MCF 10A (cell line): ENCODE data around the gene CEP135. TPM values are rescaled to one million over a fixed set of nuclear protein-coding genes. Genes with fewer than 3 reads are reported as not detected.
A peak's percentile ranks its signal among the peaks of the same experiment; 100 is the strongest.

Experiments used
- BruUV-seq: library from RNA; stranded (reverse); fragments of 400-500 nt; replicated peaks from 2 replicates; lab custom pipeline; 2021; lab: Mats Ljungman, UMichigan
- CTCF ChIA-PET: fragments of 300-600 bp; sonication (Branson Sonifier 250); formaldehyde crosslinking; extraction: SDS; loops from one replicate; lab custom pipeline; 2021; ENCODE audit warnings: antibody characterized with exemption, inconsistent platforms; lab: Yijun Ruan, JAX
- POLR2A ChIA-PET: fragments of 300-600, 350-650 bp; sonication (Branson Sonifier 250); formaldehyde crosslinking; extraction: SDS; loops from one replicate; lab custom pipeline; 2020; ENCODE audit warnings: antibody characterized with exemption, inconsistent platforms; lab: Yijun Ruan, JAX
- DNase-seq: peaks from one replicate; pipeline ENCODE4 v3.0.0-alpha.2; 2018; ENCODE audit not compliant: unreplicated experiment
- H3K27ac Mint-ChIP-seq: one replicate; pipeline ENCODE4 v1.8.0; 2022; ENCODE audit warnings: mild to moderate bottlenecking, low read depth, mixed read lengths; ENCODE audit not compliant: unreplicated experiment
- H3K27me3 Mint-ChIP-seq: one replicate; pipeline ENCODE4 v1.8.0; 2022; ENCODE audit warnings: mixed read lengths; ENCODE audit not compliant: insufficient read depth, unreplicated experiment
- H3K36me3 Mint-ChIP-seq: one replicate; pipeline ENCODE4 v1.8.0; 2022; ENCODE audit warnings: mild to moderate bottlenecking, moderate library complexity, mixed read lengths; ENCODE audit not compliant: insufficient read depth, unreplicated experiment
- H3K4me1 Mint-ChIP-seq: one replicate; pipeline ENCODE4 v1.8.0; 2022; ENCODE audit warnings: mixed read lengths; ENCODE audit not compliant: insufficient read depth, unreplicated experiment
- H3K4me3 Mint-ChIP-seq: one replicate; pipeline ENCODE4 v1.8.0; 2022; ENCODE audit warnings: mild to moderate bottlenecking, moderate library complexity, mixed read lengths; ENCODE audit not compliant: unreplicated experiment
- H3K9me3 Mint-ChIP-seq: one replicate; pipeline ENCODE4 v1.8.0; 2022; ENCODE audit warnings: mixed read lengths; ENCODE audit not compliant: unreplicated experiment
- CTCF ChIP-seq: fragments of 200-600 bp; IDR thresholded peaks from one replicate; pipeline ENCODE4 v1.8.0; 2022; ENCODE audit warnings: antibody characterized with exemption, mild to moderate bottlenecking; ENCODE audit not compliant: unreplicated experiment
- intact Hi-C: fragments of 100-400 bp; cut with micrococcal nuclease; formaldehyde crosslinking; loops from 2 replicates; pipeline ENCODE4 v1.14.1; 2022
- total RNA-seq: library from RNA; stranded (reverse); gene quantifications from 2 replicates; pipeline ENCODE4 v1.2.3, GENCODE V29; 2022

The CEP135 gene
- total RNA-seq, 1 experiment from 2014 or later: 12.4 TPM

GRCh38 chr4:55947912-55948725, 626 bp upstream of the CEP135 start:
- DNase-seq: peak; percentile 90
- BruUV-seq: no TSS peak
- Mint-ChIP-seq H3K4me3 (peak overlapping the region; percentile 91), H3K27ac (peak overlapping the region; percentile 97), H3K27me3 (no peaks in the 10 kb centered on the region), H3K36me3 (peaks cover 5% of the 10 kb centered on the region), H3K9me3 (no peaks in the 10 kb centered on the region), H3K4me1 (peaks cover 23% of the 10 kb centered on the region)
- no peak for TF ChIP-seq CTCF
- ChIA-PET POLR2A (interaction anchor here (0.6 to 2.9 kb wide), 28 partner anchors 10 to 881 kb away, joined by 3 to 28 read pairs (median 5); partner anchors contain the start of genes AASDH, EXOC1, PAICS and PPAT), CTCF (interaction anchor here (0.5 to 2.6 kb wide), 24 partner anchors 8 to 520 kb away, joined by 3 to 14 read pairs (median 4); partner anchors contain the start of gene AASDH)
- intact Hi-C loops: loop anchor here (1.0 to 5.0 kb wide), 3 partner anchors 101 to 519 kb away; partner anchors contain the start of gene SRP72

- BruUV-seq: TSS peak; percentile 44
- ChIA-PET CTCF (interaction anchor here (0.6 to 2.6 kb wide), 23 partner anchors 9 to 887 kb away, joined by 3 to 14 read pairs (median 4); partner anchors contain the start of gene AASDH), POLR2A (interaction anchor here (0.6 to 2.9 kb wide), 20 partner anchors 10 to 519 kb away, joined by 3 to 28 read pairs (median 6); partner anchors contain the start of genes AASDH, PAICS and PPAT)
- Mint-ChIP-seq H3K27ac (peak overlapping the region; percentile 97), H3K4me3 (peak overlapping the region; percentile 91), H3K27me3 (no peaks in the 10 kb centered on the region), H3K9me3 (no peaks in the 10 kb centered on the region), H3K4me1 (peaks cover 23% of the 10 kb centered on the region), H3K36me3 (peaks cover 16% of the 10 kb centered on the region)
- DNase-seq: no peak
- no peak for TF ChIP-seq CTCF
- intact Hi-C loops: loop anchor here (5.0 kb wide), 1 partner anchor 518 kb away; the partner anchor contains the start of gene SRP72
Measured at GRCh38 chr4:55949482-55949802, 697 bp downstream of the CEP135 start.

- no peaks in the 10 kb centered on the region for H3K9me3 Mint-ChIP-seq
- intact Hi-C loops: no loop called here
- H3K4me1 Mint-ChIP-seq: peaks cover 23% of the 10 kb centered on the region
- H3K36me3 Mint-ChIP-seq: peaks cover 27% of the 10 kb centered on the region
- H3K27me3 Mint-ChIP-seq: no peaks in the 10 kb centered on the region
- peak overlapping the region; percentile 91 for H3K4me3 Mint-ChIP-seq
- DNase-seq: no peak
- peak overlapping the region; percentile 97 for H3K27ac Mint-ChIP-seq
- CTCF ChIA-PET: interaction anchor here (1.0 kb wide), 1 partner anchor 57 kb away, joined by 3 read pairs; no protein-coding TSS in a partner anchor
- BruUV-seq: no TSS peak
- POLR2A ChIA-PET: interaction anchor here (0.7 kb wide), 2 partner anchors 10 to 40 kb away, joined by 3 read pairs; no protein-coding TSS in a partner anchor
- TF ChIP-seq CTCF: no peak
Measured at GRCh38 chr4:55951191-55951922, 2.6 kb downstream of the CEP135 start.
